Activated B cell treated with CpG ODN at 0.5 μM for 24 hours (primary cell): ENCODE data around the gene ZNF470. TPM values are rescaled to one million over a fixed set of nuclear protein-coding genes. Genes with fewer than 3 reads are reported as not detected.

Experiments used
- ATAC-seq: fragments of 200-7000 bp; cut with Tn5 transposase; one replicate; pipeline ENCODE4 v1.10.0; 2021; ENCODE audit warnings: low read depth, mild to moderate bottlenecking, moderate library complexity
- CTCF ChIA-PET: fragments of 350-600 bp; sonication (Branson Sonifier 250); formaldehyde crosslinking; loops from one replicate; lab custom pipeline; 2021; ENCODE audit warnings: antibody characterized with exemption; lab: Charles Lee
- POLR2A ChIA-PET: fragments of 350-600 bp; sonication (Branson Sonifier 250); formaldehyde crosslinking; loops from one replicate; lab custom pipeline; 2021; ENCODE audit warnings: antibody characterized with exemption; lab: Charles Lee
- DNase-seq: peaks from one replicate; pipeline ENCODE4 v3.0.0; 2022
- H3K27ac Mint-ChIP-seq: one replicate; pipeline ENCODE4 v1.8.0; 2020; ENCODE audit warnings: mixed read lengths
- H3K27me3 Mint-ChIP-seq: one replicate; pipeline ENCODE4 v1.8.0; 2021; ENCODE audit warnings: mixed read lengths
- H3K36me3 Mint-ChIP-seq: one replicate; pipeline ENCODE4 v1.8.0; 2021; ENCODE audit warnings: low read depth, mixed read lengths
- H3K4me1 Mint-ChIP-seq: one replicate; pipeline ENCODE4 v1.8.0; 2021; ENCODE audit warnings: mixed read lengths
- H3K4me3 Mint-ChIP-seq: one replicate; pipeline ENCODE4 v1.8.0; 2020; ENCODE audit warnings: mild to moderate bottlenecking, mixed read lengths
- H3K9me3 Mint-ChIP-seq: one replicate; pipeline ENCODE4 v1.8.0; 2020; ENCODE audit warnings: mixed read lengths
- intact Hi-C: fragments of 100-400 bp; cut with micrococcal nuclease; formaldehyde crosslinking; loops from one replicate; pipeline ENCODE4 v1.15.1; 2024
- total RNA-seq: library from RNA; stranded (reverse); gene quantifications from 2 replicates; pipeline ENCODE4 v1.2.3, GENCODE V29; 2022
- TF ChIP-seq, protein P1 (sequence below): fragments of 200-600 bp; IDR thresholded peaks from one replicate; pipeline ENCODE4 v1.8.0; 2022; ENCODE audit warnings: antibody characterized with exemption, mild to moderate bottlenecking

Gene ZNF470
- total RNA-seq, 1 donor from 2014 or later: 6.4 TPM

DNA sequence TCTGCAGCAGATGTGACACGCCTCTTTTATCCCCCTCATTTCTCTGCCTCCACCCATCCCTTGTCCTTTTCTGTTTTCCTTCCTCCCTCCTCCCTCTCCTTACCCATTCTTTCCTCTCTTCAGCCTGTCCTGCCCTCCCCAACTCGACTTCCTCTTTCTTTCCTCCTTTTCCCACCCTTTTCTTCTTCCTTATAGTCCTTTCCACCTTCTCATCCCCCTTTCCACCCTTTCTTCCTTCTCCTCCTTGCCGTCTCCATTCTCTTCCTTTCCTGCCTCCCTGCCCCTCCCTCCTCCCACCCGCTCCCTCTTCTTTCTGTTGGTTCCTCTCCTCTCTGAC is 27.1 kb downstream of the ZNF470 start:
- POLR2A ChIA-PET: interaction anchor here (1.0 to 1.3 kb wide), 2 partner anchors 191 to 201 kb away, joined by 3 to 11 read pairs; partner anchors contain the start of genes ZNF582 and ZNF583

DNA sequence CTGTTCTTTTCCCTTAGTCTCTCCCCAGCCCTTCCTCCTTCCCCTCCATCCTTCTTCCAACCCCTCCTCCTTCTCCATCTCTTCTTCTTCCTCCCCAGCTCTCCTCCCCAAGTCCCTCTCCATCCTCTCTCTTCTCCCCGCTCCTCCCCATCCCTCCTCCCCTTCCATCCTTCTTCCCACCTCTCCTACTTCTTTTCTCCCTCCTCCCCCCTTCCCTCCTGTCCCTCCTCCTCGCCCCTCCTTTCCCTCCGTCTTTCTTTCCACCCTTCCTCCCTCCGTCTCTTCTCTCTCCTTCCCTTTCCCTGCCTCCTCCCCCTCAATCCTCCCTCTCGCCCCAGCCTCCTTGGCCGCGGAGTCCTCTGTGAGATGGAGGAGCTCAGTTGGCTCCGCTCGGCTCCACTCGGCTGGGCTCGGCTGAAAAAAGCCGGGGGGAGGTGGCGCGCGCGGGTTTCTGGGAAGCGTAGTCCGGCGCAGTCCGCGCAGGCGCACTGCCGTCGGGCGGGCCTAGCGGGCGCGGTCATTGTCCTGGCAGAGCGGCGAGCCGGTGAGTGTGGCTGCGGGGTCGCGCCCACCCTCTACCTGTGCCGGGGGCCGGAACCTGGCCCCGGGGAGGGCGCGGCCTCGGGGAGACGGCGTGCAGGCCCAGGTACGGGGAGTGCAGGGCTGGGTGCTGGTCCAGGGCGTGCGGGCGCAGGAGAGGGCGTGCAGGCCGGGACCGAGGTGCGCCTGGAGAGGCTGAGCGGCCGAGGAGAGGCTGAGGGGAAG is 27.7 kb downstream of the ZNF470 start, which contains the start of gene ZNF71:
Gene ZNF71, plus strand, starts transcription at position 520 of the 765 bp plus-strand sequence. CDS start 6,257 bp downstream, outside the sequence.
- H3K27ac Mint-ChIP-seq: peak within 1 kb of the TSS; percentile 82
- ATAC-seq (peak; percentile 95), DNase-seq (peak; percentile 87)
- peaks cover 13% of the 10 kb centered on the region for H3K9me3 Mint-ChIP-seq
- POLR2A ChIA-PET: interaction anchor here (0.6 to 1.3 kb wide), 5 partner anchors 83 to 370 kb away, joined by 3 to 17 read pairs (median 4); partner anchors contain the start of genes ZNF582 and ZNF583
- H3K4me3 Mint-ChIP-seq: peak within 1 kb of the TSS; percentile 96
- no peaks in the 10 kb centered on the region for H3K27me3 Mint-ChIP-seq
- H3K36me3 Mint-ChIP-seq: peaks cover 17% of the 10 kb centered on the region
- peaks cover 13% of the 10 kb centered on the region for H3K4me1 Mint-ChIP-seq
- CTCF ChIA-PET: no interaction called here
- TF ChIP-seq, protein P1, sequence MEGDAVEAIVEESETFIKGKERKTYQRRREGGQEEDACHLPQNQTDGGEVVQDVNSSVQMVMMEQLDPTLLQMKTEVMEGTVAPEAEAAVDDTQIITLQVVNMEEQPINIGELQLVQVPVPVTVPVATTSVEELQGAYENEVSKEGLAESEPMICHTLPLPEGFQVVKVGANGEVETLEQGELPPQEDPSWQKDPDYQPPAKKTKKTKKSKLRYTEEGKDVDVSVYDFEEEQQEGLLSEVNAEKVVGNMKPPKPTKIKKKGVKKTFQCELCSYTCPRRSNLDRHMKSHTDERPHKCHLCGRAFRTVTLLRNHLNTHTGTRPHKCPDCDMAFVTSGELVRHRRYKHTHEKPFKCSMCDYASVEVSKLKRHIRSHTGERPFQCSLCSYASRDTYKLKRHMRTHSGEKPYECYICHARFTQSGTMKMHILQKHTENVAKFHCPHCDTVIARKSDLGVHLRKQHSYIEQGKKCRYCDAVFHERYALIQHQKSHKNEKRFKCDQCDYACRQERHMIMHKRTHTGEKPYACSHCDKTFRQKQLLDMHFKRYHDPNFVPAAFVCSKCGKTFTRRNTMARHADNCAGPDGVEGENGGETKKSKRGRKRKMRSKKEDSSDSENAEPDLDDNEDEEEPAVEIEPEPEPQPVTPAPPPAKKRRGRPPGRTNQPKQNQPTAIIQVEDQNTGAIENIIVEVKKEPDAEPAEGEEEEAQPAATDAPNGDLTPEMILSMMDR: no peak
- intact Hi-C loops: loop anchor here (1.0 to 2.0 kb wide), 6 partner anchors 28 to 202 kb away; partner anchors contain the start of genes ZFP28, ZNF470, ZNF582 and ZNF835

More for the DNA sequence above, 27.1 kb downstream of the ZNF470 start:
- CTCF ChIA-PET: no interaction called here
- intact Hi-C loops: loop anchor here (2.0 kb wide), 2 partner anchors 192 to 202 kb away; partner anchors contain the start of gene ZNF582
- Mint-ChIP-seq H3K4me1 (peaks cover 13% of the 10 kb centered on the region), H3K4me3 (peak overlapping the region; percentile 96), H3K27me3 (no peaks in the 10 kb centered on the region), H3K9me3 (peaks cover 13% of the 10 kb centered on the region), H3K36me3 (peaks cover 17% of the 10 kb centered on the region), H3K27ac (peak overlapping the region; percentile 82)
- TF ChIP-seq, protein P1: no peak
- DNase-seq: no peak
- ATAC-seq: no peak

DNA sequence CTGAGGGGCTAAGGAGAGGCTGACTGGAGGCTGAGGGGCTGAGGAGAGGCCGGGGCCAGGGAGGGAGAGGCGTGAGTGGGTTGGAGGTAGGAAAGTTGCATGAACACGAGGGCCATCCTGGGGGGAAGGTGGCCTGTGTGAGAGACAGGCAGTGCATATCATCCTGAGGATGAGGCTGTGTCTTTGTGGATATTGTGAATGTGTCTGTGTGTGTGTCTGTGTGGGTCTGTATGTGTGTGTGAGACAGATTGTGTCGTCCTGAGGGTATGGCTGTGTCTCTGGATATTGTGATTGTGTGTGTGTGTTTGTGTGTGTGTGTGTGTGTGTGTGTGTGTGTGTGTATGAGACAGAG is 28.3 kb downstream of the ZNF470 start:
- TF ChIP-seq, protein P1: no peak
- Mint-ChIP-seq H3K27ac (peak overlapping the region; percentile 81), H3K9me3 (peaks cover 13% of the 10 kb centered on the region), H3K27me3 (no peaks in the 10 kb centered on the region), H3K4me3 (peak overlapping the region; percentile 96), H3K36me3 (peaks cover 19% of the 10 kb centered on the region), H3K4me1 (peaks cover 13% of the 10 kb centered on the region)
- ChIA-PET POLR2A (interaction anchor here (0.6 to 1.3 kb wide), 6 partner anchors 82 to 369 kb away, joined by 3 to 17 read pairs (median 4); partner anchors contain the start of genes ZNF582 and ZNF583), CTCF (no interaction called here)
- ATAC-seq (peak; percentile 29), DNase-seq (no peak)
- intact Hi-C loops: loop anchor here (1.0 to 2.0 kb wide), 6 partner anchors 28 to 203 kb away; partner anchors contain the start of genes ZFP28, ZNF470, ZNF582 and ZNF835

DNA sequence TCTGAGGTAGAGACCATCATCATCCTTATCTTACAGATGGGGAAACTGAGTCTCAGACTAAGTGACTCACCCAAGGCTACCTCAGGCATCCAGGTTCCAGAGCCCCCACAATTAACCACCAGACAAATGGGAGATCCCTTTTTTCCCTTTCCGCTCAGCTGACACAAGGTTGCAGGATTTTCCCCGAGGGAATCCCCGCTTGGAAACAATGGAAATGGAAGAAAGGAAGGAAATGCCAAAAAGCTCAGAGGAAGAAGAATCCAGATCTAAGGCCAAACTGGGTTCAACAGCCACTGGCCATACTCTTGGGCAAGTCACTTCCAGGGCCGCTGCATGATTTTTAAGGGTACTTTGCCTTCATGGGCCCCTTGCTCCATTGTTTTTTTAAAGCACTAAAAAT is 29.4 kb downstream of the ZNF470 start:
- Mint-ChIP-seq H3K27ac (no peak overlapping the region), H3K9me3 (peaks cover 7% of the 10 kb centered on the region), H3K4me1 (peaks cover 13% of the 10 kb centered on the region), H3K4me3 (peak overlapping the region; percentile 96), H3K27me3 (no peaks in the 10 kb centered on the region), H3K36me3 (peaks cover 30% of the 10 kb centered on the region)
- intact Hi-C loops: no loop called here
- DNase-seq (no peak), ATAC-seq (no peak)
- TF ChIP-seq, protein P1: no peak
- ChIA-PET POLR2A (no interaction called here), CTCF (no interaction called here)

DNA sequence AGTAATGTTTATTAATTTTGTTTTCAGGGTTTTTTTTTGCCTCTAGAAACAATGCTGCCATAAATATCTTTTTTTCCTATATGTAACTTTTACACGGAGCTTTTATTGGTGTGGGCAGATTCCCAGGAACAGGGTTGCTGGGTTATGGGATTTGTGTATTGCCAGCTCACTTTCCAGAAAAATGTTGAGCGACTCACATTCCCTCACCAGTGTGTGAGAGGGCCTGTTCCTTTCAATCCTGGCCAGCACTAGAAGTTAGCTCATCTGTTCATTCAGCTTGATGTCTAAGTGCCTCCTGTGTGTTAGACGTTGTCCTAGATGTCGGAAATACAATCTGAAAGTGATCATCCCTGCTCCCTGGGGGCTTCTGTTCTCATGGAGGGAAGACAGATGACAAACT is 30.4 kb downstream of the ZNF470 start:
- peaks cover 40% of the 10 kb centered on the region for H3K36me3 Mint-ChIP-seq
- H3K4me1 Mint-ChIP-seq: peaks cover 13% of the 10 kb centered on the region
- H3K27me3 Mint-ChIP-seq: no peaks in the 10 kb centered on the region
- ATAC-seq (no peak), DNase-seq (no peak)
- ChIA-PET CTCF (no interaction called here), POLR2A (no interaction called here)
- H3K4me3 Mint-ChIP-seq: no peak overlapping the region
- TF ChIP-seq, protein P1: no peak
- peaks cover 5% of the 10 kb centered on the region for H3K9me3 Mint-ChIP-seq
- H3K27ac Mint-ChIP-seq: no peak overlapping the region
- intact Hi-C loops: no loop called here
